ENCODE results near the gene ATP9A. TPM values are rescaled to one million over a fixed set of nuclear protein-coding genes. Genes with fewer than 3 reads are reported as not detected.

Gene ATP9A
- total and polyA plus RNA-seq, 2 donors (not counting 3 experiments of a cell fraction or from before 2014, with no cell fraction given), result 20.9 to 41.5 TPM

GRCh38 chr20:51789434-51789833 is 21.2 kb upstream of the ATP9A start:
- no TSS peak for BruUV-seq (replicated peaks)
- intact Hi-C loops (cut with micrococcal nuclease), result no loop called here
- ChIA-PET CTCF (interaction anchor here (0.8 to 3.4 kb wide), 2 partner anchors 8 to 10 kb away, joined by 3 to 21 read pairs; no protein-coding TSS in a partner anchor), POLR2A (no interaction called here)
- DNase-seq (ENCODE audit: low read depth, low spot score) (no peak), FAIRE-seq (no peak)
- no peak overlapping the region for H3K4me2 ChIP-seq (ENCODE audit: insufficient read depth, low read length)
- H3K79me2 ChIP-seq (ENCODE audit: control insufficient read depth, insufficient read depth, low read length), result no peaks in the 10 kb centered on the region
- no peak overlapping the region for H2AFZ ChIP-seq (ENCODE audit: low read depth, low read length)
- no peaks in the 10 kb centered on the region for H3K36me3 ChIP-seq (ENCODE audit: control insufficient read depth in 2 of 2, extremely low read depth in 1 of 2, insufficient read depth in 2 of 2, low read length in 2 of 2)
- no peaks in the 10 kb centered on the region for H3K4me1 ChIP-seq (ENCODE audit: control insufficient read depth, extremely low read depth, insufficient read depth, low read length)
- TF ChIP-seq GATA2 (IDR thresholded peaks at IDR 0.05; ENCODE audit: insufficient read depth, insufficient read length, low read depth, low read length) (no peak), CTCF (IDR thresholded peaks at IDR 0.05; ENCODE audit: extremely low read depth in 1 of 2, insufficient read depth in 1 of 2, low read depth in 1 of 2, low read length in 2 of 2) (no peak), FOS (IDR thresholded peaks at IDR 0.05; ENCODE audit: borderline replicate concordance, insufficient read depth, low read length) (no peak), JUN (IDR thresholded peaks at IDR 0.05; ENCODE audit: borderline replicate concordance, insufficient read depth, insufficient read length, low read depth) (no peak), MAX (IDR thresholded peaks at IDR 0.05; ENCODE audit: insufficient read depth, insufficient read length) (no peak), EZH2 (IDR thresholded peaks at IDR 0.05; ENCODE audit: borderline replicate concordance, low read depth, low read length, severe bottlenecking) (no peak), MYC (IDR thresholded peaks at IDR 0.05; ENCODE audit: low read depth, low read length) (no peak), POLR2AphosphoS5 (IDR thresholded peaks at IDR 0.05; ENCODE audit: insufficient read depth, low read depth, low read length) (no peak), POLR2A (IDR thresholded peaks at IDR 0.05; ENCODE audit: low read depth, low read length) (no peak)
- no peak overlapping the region for H3K4me3 ChIP-seq (replicated peaks in 1 of 3; ENCODE audit: insufficient read depth in 1 of 3, low read depth in 1 of 3, low read length in 3 of 3)
- no peak overlapping the region for H3K9ac ChIP-seq (replicated peaks; ENCODE audit: extremely low read depth, insufficient read depth, low read length)
- H3K27ac ChIP-seq (ENCODE audit: insufficient read depth, low read depth, low read length), result no peak overlapping the region
- peaks cover 0 to 2% of the 10 kb centered on the region in 2 experiments for H3K27me3 ChIP-seq (ENCODE audit: control insufficient read depth in 2 of 2, insufficient read depth in 2 of 2, low read length in 2 of 2)
- H3K9me3 ChIP-seq (replicated peaks; ENCODE audit: control insufficient read depth, insufficient read depth, low read length), result no peaks in the 10 kb centered on the region
- no peaks in the 10 kb centered on the region for H4K20me1 ChIP-seq (replicated peaks; ENCODE audit: control insufficient read depth, extremely low read depth, insufficient read depth, low read length)
- dilution Hi-C loops (cut with MboI; ENCODE audit: extremely low pct_ligation_motif_present, low sequenced_read_pairs), result no loop called here
- no peaks in the 10 kb centered on the region for H3K9me1 ChIP-seq (replicated peaks; ENCODE audit: control insufficient read depth, extremely low read depth, insufficient read depth, low read length)
